ENCODE results near the gene CAPN13.

DNA sequence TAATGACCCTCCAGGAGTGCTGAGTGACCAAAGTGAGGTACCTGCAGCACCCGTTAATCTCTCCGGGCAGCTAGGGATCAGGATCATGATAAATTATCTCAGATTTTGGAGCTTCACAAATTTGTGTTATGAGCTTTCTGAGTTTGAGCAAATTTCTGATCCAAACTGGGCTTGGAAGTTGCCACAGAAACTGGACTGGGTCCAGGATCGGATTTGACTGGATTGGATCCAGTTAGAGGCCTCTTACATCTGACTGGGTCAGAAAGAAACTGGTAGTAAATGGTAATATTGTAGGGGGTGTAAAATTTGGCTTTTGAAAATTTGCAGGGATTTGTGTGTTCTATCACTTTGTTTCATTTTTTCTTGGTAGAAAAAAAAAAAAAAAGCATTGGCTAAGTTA, 19.7 kb upstream of the CAPN13 start:
- no peak for TF ChIP-seq POLR2AphosphoS5 (IDR thresholded peaks at IDR 0.05)
- TF ChIP-seq, protein P1, sequence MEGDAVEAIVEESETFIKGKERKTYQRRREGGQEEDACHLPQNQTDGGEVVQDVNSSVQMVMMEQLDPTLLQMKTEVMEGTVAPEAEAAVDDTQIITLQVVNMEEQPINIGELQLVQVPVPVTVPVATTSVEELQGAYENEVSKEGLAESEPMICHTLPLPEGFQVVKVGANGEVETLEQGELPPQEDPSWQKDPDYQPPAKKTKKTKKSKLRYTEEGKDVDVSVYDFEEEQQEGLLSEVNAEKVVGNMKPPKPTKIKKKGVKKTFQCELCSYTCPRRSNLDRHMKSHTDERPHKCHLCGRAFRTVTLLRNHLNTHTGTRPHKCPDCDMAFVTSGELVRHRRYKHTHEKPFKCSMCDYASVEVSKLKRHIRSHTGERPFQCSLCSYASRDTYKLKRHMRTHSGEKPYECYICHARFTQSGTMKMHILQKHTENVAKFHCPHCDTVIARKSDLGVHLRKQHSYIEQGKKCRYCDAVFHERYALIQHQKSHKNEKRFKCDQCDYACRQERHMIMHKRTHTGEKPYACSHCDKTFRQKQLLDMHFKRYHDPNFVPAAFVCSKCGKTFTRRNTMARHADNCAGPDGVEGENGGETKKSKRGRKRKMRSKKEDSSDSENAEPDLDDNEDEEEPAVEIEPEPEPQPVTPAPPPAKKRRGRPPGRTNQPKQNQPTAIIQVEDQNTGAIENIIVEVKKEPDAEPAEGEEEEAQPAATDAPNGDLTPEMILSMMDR (IDR thresholded peaks at IDR 0.05): no peak

All from breast epithelium (tissue), 3 donors.